ENCODE measurements around the gene DESI2.

DESI2 gene

GRCh38 chr1:244652623-244653438 is at the start of gene DESI2:
Gene DESI2, plus strand, starts transcription at chr1:244653126. Its CDS starts 188 bp downstream, at chr1:244653314.
- H3K27ac ChIP-seq (ENCODE audit: low read depth, low read length) = peak within 1 kb of the TSS; percentile 86
- no peaks in the 10 kb centered on the region for H3K27me3 ChIP-seq (ENCODE audit: control insufficient read depth in 1 of 2, insufficient read depth in 2 of 2, low read length in 2 of 2)
- no peaks in the 10 kb centered on the region for H3K36me3 ChIP-seq (ENCODE audit: control insufficient read depth in 1 of 2, insufficient read depth in 2 of 2, low read length in 2 of 2)
- H3K9ac ChIP-seq (ENCODE audit: low read depth in 1 of 2, low read length in 2 of 2) = peak within 1 kb of the TSS; percentile 91
- H3K4me3 ChIP-seq (ENCODE audit: low read depth in 1 of 2, low read length in 2 of 2) = peak within 1 kb of the TSS; percentile 87 to 88
- H3K9me3 ChIP-seq (ENCODE audit: control insufficient read depth in 1 of 2, low read length in 2 of 2) = no peaks in the 10 kb centered on the region
- H3K4me1 ChIP-seq (ENCODE audit: control insufficient read depth in 1 of 2, insufficient read depth in 2 of 2, low read length in 2 of 2) = peaks cover 24 to 35% of the 10 kb centered on the region in 2 donors

DNA sequence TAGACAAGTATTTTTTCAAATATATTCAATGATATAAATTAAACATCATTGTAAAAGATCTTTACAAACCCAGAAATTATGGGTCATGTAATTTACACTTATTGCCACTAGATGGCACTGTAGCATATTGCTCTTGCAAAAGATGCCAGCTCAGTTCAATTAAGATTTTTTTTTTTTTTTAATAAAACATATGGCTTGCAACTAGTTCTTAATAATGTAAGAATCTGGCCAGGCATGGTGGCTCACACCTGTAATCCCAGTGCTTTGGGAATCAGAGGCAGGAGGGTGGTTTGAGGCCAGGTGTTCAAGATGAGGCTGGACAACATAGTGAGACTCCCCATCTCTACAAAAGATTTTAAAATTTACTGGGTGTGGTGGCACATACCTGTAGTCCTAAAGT is 49.4 kb upstream of the DESI2 start:
- Histone ChIP-seq H3K36me3 (ENCODE audit: control insufficient read depth in 1 of 2, insufficient read depth in 2 of 2, low read length in 2 of 2) (no peaks in the 10 kb centered on the region), H3K4me1 (ENCODE audit: control insufficient read depth in 1 of 2, insufficient read depth in 2 of 2, low read length in 2 of 2) (peaks cover 0 to 10% of the 10 kb centered on the region in 2 donors), H3K27ac (ENCODE audit: low read depth, low read length) (no peak overlapping the region), H3K9ac (ENCODE audit: low read depth in 1 of 2, low read length in 2 of 2) (no peak overlapping the region), H3K9me3 (ENCODE audit: control insufficient read depth in 1 of 2, low read length in 2 of 2) (no peaks in the 10 kb centered on the region), H3K27me3 (ENCODE audit: control insufficient read depth in 1 of 2, insufficient read depth in 2 of 2, low read length in 2 of 2) (peaks cover 0 to 4% of the 10 kb centered on the region in 2 donors), H3K4me3 (ENCODE audit: low read depth in 1 of 2, low read length in 2 of 2) (no peak overlapping the region)

- H3K27ac ChIP-seq (ENCODE audit: low read depth, low read length) = no peak overlapping the region
- no peaks in the 10 kb centered on the region for H3K9me3 ChIP-seq (ENCODE audit: control insufficient read depth in 1 of 2, low read length in 2 of 2)
Measured at GRCh38 chr1:244605835-244606370, 47.0 kb upstream of the DESI2 start.

GRCh38 chr1:244614113-244614836 is 38.7 kb upstream of the DESI2 start:
- Histone ChIP-seq H3K4me3 (ENCODE audit: low read depth in 1 of 2, low read length in 2 of 2) (no peak overlapping the region), H3K27me3 (ENCODE audit: control insufficient read depth in 1 of 2, insufficient read depth in 2 of 2, low read length in 2 of 2) (no peaks in the 10 kb centered on the region), H3K9ac (ENCODE audit: low read depth in 1 of 2, low read length in 2 of 2) (no peak overlapping the region), H3K4me1 (ENCODE audit: control insufficient read depth in 1 of 2, insufficient read depth in 2 of 2, low read length in 2 of 2) (no peaks in the 10 kb centered on the region), H3K36me3 (ENCODE audit: control insufficient read depth in 1 of 2, insufficient read depth in 2 of 2, low read length in 2 of 2) (no peaks in the 10 kb centered on the region), H3K27ac (ENCODE audit: low read depth, low read length) (no peak overlapping the region), H3K9me3 (ENCODE audit: control insufficient read depth in 1 of 2, low read length in 2 of 2) (no peaks in the 10 kb centered on the region)

More at GRCh38 chr1:244605835-244606370, 47.0 kb upstream of the DESI2 start:
- H3K36me3 ChIP-seq (ENCODE audit: control insufficient read depth in 1 of 2, insufficient read depth in 2 of 2, low read length in 2 of 2) = no peaks in the 10 kb centered on the region
- no peaks in the 10 kb centered on the region for H3K4me1 ChIP-seq (ENCODE audit: control insufficient read depth in 1 of 2, insufficient read depth in 2 of 2, low read length in 2 of 2)
- no peak overlapping the region for H3K9ac ChIP-seq (ENCODE audit: low read depth in 1 of 2, low read length in 2 of 2)
- H3K27me3 ChIP-seq (ENCODE audit: control insufficient read depth in 1 of 2, insufficient read depth in 2 of 2, low read length in 2 of 2) = peaks cover 0 to 4% of the 10 kb centered on the region in 2 donors
- H3K4me3 ChIP-seq (ENCODE audit: low read depth in 1 of 2, low read length in 2 of 2) = no peak overlapping the region

GRCh38 chr1:244614879-244615278 is 38.0 kb upstream of the DESI2 start:
- no peaks in the 10 kb centered on the region for H3K36me3 ChIP-seq (ENCODE audit: control insufficient read depth in 1 of 2, insufficient read depth in 2 of 2, low read length in 2 of 2)
- H3K9ac ChIP-seq (ENCODE audit: low read depth in 1 of 2, low read length in 2 of 2) = no peak overlapping the region
- no peaks in the 10 kb centered on the region for H3K27me3 ChIP-seq (ENCODE audit: control insufficient read depth in 1 of 2, insufficient read depth in 2 of 2, low read length in 2 of 2)
- H3K27ac ChIP-seq (ENCODE audit: low read depth, low read length) = no peak overlapping the region
- no peaks in the 10 kb centered on the region for H3K9me3 ChIP-seq (ENCODE audit: control insufficient read depth in 1 of 2, low read length in 2 of 2)
- no peak overlapping the region for H3K4me3 ChIP-seq (ENCODE audit: low read depth in 1 of 2, low read length in 2 of 2)
- peaks cover 0 to 3% of the 10 kb centered on the region in 2 donors for H3K4me1 ChIP-seq (ENCODE audit: control insufficient read depth in 1 of 2, insufficient read depth in 2 of 2, low read length in 2 of 2)

GRCh38 chr1:244615301-244615700 is 37.6 kb upstream of the DESI2 start:
- Histone ChIP-seq H3K27me3 (ENCODE audit: control insufficient read depth in 1 of 2, insufficient read depth in 2 of 2, low read length in 2 of 2) (no peaks in the 10 kb centered on the region), H3K9me3 (ENCODE audit: control insufficient read depth in 1 of 2, low read length in 2 of 2) (no peaks in the 10 kb centered on the region)

DNA sequence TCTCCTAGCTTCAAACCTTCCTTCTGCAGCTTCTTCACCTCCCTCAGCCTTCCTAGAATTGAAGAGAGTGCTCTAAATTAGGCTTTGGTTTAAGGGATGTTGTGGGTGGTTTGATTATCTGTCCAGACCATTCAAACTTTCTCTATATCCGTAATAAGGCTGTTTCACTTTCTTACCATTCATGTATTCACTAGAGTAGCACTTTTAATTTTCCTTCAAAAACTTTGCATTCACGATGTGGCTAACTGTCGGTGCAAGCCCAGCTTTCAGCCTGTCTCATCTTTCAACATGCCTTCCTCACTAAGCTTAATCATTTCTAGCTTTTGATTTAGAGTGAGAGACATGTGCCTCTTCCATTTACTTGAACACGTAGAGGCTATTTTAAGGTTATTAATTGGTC is 26.2 kb upstream of the DESI2 start:
- H3K27me3 ChIP-seq (ENCODE audit: control insufficient read depth in 1 of 2, insufficient read depth in 2 of 2, low read length in 2 of 2) = no peaks in the 10 kb centered on the region

More at GRCh38 chr1:244615301-244615700, 37.6 kb upstream of the DESI2 start:
- no peaks in the 10 kb centered on the region for H3K36me3 ChIP-seq (ENCODE audit: control insufficient read depth in 1 of 2, insufficient read depth in 2 of 2, low read length in 2 of 2)
- H3K27ac ChIP-seq (ENCODE audit: low read depth, low read length) = no peak overlapping the region
- H3K9ac ChIP-seq (ENCODE audit: low read depth in 1 of 2, low read length in 2 of 2) = no peak overlapping the region
- peaks cover 3 to 7% of the 10 kb centered on the region in 2 donors for H3K4me1 ChIP-seq (ENCODE audit: control insufficient read depth in 1 of 2, insufficient read depth in 2 of 2, low read length in 2 of 2)
- H3K4me3 ChIP-seq (ENCODE audit: low read depth in 1 of 2, low read length in 2 of 2) = no peak overlapping the region

GRCh38 chr1:244628789-244629188 is 24.1 kb upstream of the DESI2 start:
- H3K27ac ChIP-seq (ENCODE audit: low read depth, low read length) = no peak overlapping the region
- H3K4me1 ChIP-seq (ENCODE audit: control insufficient read depth in 1 of 2, insufficient read depth in 2 of 2, low read length in 2 of 2) = no peaks in the 10 kb centered on the region
- H3K4me3 ChIP-seq (ENCODE audit: low read depth in 1 of 2, low read length in 2 of 2) = no peak overlapping the region
- H3K27me3 ChIP-seq (ENCODE audit: control insufficient read depth in 1 of 2, insufficient read depth in 2 of 2, low read length in 2 of 2) = no peaks in the 10 kb centered on the region
- no peaks in the 10 kb centered on the region for H3K9me3 ChIP-seq (ENCODE audit: control insufficient read depth in 1 of 2, low read length in 2 of 2)
- no peak overlapping the region for H3K9ac ChIP-seq (ENCODE audit: low read depth in 1 of 2, low read length in 2 of 2)
- no peaks in the 10 kb centered on the region for H3K36me3 ChIP-seq (ENCODE audit: control insufficient read depth in 1 of 2, insufficient read depth in 2 of 2, low read length in 2 of 2)

More for the DNA sequence above, 26.2 kb upstream of the DESI2 start:
- no peaks in the 10 kb centered on the region for H3K36me3 ChIP-seq (ENCODE audit: control insufficient read depth in 1 of 2, insufficient read depth in 2 of 2, low read length in 2 of 2)
- H3K9me3 ChIP-seq (ENCODE audit: control insufficient read depth in 1 of 2, low read length in 2 of 2) = no peaks in the 10 kb centered on the region
- H3K4me3 ChIP-seq (ENCODE audit: low read depth in 1 of 2, low read length in 2 of 2) = no peak overlapping the region
- H3K9ac ChIP-seq (ENCODE audit: low read depth in 1 of 2, low read length in 2 of 2) = no peak overlapping the region
- H3K27ac ChIP-seq (ENCODE audit: low read depth, low read length) = no peak overlapping the region
- H3K4me1 ChIP-seq (ENCODE audit: control insufficient read depth in 1 of 2, insufficient read depth in 2 of 2, low read length in 2 of 2) = no peaks in the 10 kb centered on the region

DNA sequence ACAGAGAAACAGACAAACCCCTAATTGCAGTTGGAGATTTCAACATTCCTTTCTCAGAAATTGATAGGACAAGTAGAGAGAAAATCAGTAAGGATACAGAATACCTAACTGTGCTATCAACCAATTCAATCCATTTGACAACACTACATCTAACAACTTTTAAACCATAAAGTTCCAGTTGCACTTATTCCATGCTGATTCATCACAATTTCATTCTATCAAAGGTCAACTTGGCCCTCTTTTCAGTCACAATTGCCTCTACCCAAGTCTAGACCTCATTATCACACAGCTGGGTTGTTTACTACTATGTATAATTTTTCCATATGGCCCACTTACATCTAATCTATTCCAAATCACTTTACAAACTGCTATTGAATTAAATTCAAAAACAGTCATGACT is 19.8 kb upstream of the DESI2 start:
- Histone ChIP-seq H3K4me3 (ENCODE audit: low read depth in 1 of 2, low read length in 2 of 2) (no peak overlapping the region), H3K36me3 (ENCODE audit: control insufficient read depth in 1 of 2, insufficient read depth in 2 of 2, low read length in 2 of 2) (no peaks in the 10 kb centered on the region), H3K9ac (ENCODE audit: low read depth in 1 of 2, low read length in 2 of 2) (no peak overlapping the region), H3K4me1 (ENCODE audit: control insufficient read depth in 1 of 2, insufficient read depth in 2 of 2, low read length in 2 of 2) (no peaks in the 10 kb centered on the region), H3K27ac (ENCODE audit: low read depth, low read length) (no peak overlapping the region), H3K27me3 (ENCODE audit: control insufficient read depth in 1 of 2, insufficient read depth in 2 of 2, low read length in 2 of 2) (no peaks in the 10 kb centered on the region), H3K9me3 (ENCODE audit: control insufficient read depth in 1 of 2, low read length in 2 of 2) (no peaks in the 10 kb centered on the region)

DNA sequence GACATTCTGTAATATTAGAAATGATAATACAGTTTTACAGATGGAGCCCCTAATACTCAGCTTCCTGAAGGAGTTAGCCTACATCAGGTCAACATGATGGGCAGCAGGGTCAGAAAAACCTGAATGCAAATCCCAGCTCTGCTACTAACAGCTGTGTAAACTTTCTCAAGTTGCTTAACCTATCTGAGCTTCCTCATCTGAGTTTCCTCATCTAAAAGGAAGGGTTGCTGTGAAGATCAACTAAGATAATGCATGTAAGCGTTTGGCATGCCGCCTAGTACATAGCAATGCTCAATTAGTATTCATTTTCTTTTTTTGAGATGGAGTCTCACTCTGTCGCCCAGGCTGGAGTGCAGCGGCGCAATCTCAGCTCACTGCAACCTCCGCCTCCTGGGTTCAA is 18.4 kb upstream of the DESI2 start:
- H3K9me3 ChIP-seq (ENCODE audit: control insufficient read depth in 1 of 2, low read length in 2 of 2) = no peaks in the 10 kb centered on the region
- H3K27ac ChIP-seq (ENCODE audit: low read depth, low read length) = no peak overlapping the region
- no peaks in the 10 kb centered on the region for H3K4me1 ChIP-seq (ENCODE audit: control insufficient read depth in 1 of 2, insufficient read depth in 2 of 2, low read length in 2 of 2)
- H3K27me3 ChIP-seq (ENCODE audit: control insufficient read depth in 1 of 2, insufficient read depth in 2 of 2, low read length in 2 of 2) = no peaks in the 10 kb centered on the region
- H3K36me3 ChIP-seq (ENCODE audit: control insufficient read depth in 1 of 2, insufficient read depth in 2 of 2, low read length in 2 of 2) = no peaks in the 10 kb centered on the region
- no peak overlapping the region for H3K9ac ChIP-seq (ENCODE audit: low read depth in 1 of 2, low read length in 2 of 2)
- no peak overlapping the region for H3K4me3 ChIP-seq (ENCODE audit: low read depth in 1 of 2, low read length in 2 of 2)
